ENCODE results near the gene GLTPD2. TPM values are rescaled to one million over a fixed set of nuclear protein-coding genes. Genes with fewer than 3 reads are reported as not detected.

GLTPD2 gene
- total RNA-seq, 1 experiment from 2014 or later, result not detected

DNA sequence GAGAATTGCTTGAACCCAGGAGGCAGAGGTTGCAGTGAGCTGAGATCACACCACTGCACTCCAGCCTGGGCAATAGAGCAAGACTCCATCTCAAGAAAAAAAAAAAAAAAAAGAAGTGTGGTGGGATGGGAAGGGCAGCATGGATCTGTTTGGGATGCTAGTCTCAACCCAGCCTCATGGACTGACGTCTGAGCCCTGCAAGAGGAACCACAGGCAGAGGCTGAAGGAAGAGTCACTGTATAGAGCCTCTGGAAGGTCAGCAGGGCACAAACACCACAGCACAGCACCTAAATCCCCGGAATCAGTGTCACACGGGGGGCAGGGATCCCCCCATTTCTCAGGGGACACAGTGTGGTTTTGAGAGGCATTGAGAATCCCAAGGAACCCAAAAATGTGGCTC lies 38.2 kb upstream of the GLTPD2 start:
- H3K9me3 ChIP-seq (ENCODE audit: control insufficient read depth in 1 of 2, insufficient read depth in 1 of 2, low read depth in 1 of 2, low read length in 2 of 2), result no peaks in the 10 kb centered on the region
- no peak overlapping the region for H3K4me3 ChIP-seq (replicated peaks in 1 of 2; ENCODE audit: low read depth in 1 of 2, low read length in 2 of 2)
- H4K20me1 ChIP-seq (ENCODE audit: insufficient read depth), result no peaks in the 10 kb centered on the region
- H2AFZ ChIP-seq (ENCODE audit: low read depth, low read length, poor library complexity, severe bottlenecking), result no peak overlapping the region
- H3K79me2 ChIP-seq (ENCODE audit: insufficient read depth, low read length), result no peaks in the 10 kb centered on the region
- no peak overlapping the region for H3K4me2 ChIP-seq (ENCODE audit: low read length)
- DNase-seq (ENCODE audit: low read depth, low spot score) (no peak), ATAC-seq (no peak)
- H3K9me2 ChIP-seq (ENCODE audit: insufficient read depth), result no peaks in the 10 kb centered on the region
- no peaks in the 10 kb centered on the region for H3K36me3 ChIP-seq (ENCODE audit: control insufficient read depth in 1 of 2, insufficient read depth in 2 of 2, low read length in 2 of 2)
- no TSS peak for BruUV-seq (replicated peaks)
- H3K9ac ChIP-seq (ENCODE audit: low read length), result no peak overlapping the region
- no peaks in the 10 kb centered on the region for H3K4me1 ChIP-seq (ENCODE audit: control insufficient read depth in 1 of 2, insufficient read depth in 2 of 2, low read length in 2 of 2)
- ChIA-PET POLR2A (no interaction called here), RAD21 (ENCODE audit: low non-redundant PET in 1 of 2, low total read pairs in 2 of 2, uncharacterized antibody in 2 of 2, unreplicated experiment in 2 of 2) (no interaction called here), CTCF (no interaction called here)
- 0 out of 2 replicates have a peak, but pooled peaks cover 5% of the 10 kb centered on the region for H3K27me3 ChIP-seq (ENCODE audit: insufficient read depth, low read length)
- intact Hi-C loops (cut with micrococcal nuclease), result no loop called here
- TF ChIP-seq ELF1 (IDR thresholded peaks at IDR 0.05; ENCODE audit: borderline replicate concordance, low read depth) (no peak), CBX3 (IDR thresholded peaks at IDR 0.05; ENCODE audit: low read depth) (no peak), FOSL1 (IDR thresholded peaks at IDR 0.05; ENCODE audit: low read depth) (no peak), POLR2A (IDR thresholded peaks at IDR 0.05; ENCODE audit: borderline replicate concordance, extremely low read depth, insufficient read depth, insufficient read length) (no peak), YY1 (IDR thresholded peaks at IDR 0.05; ENCODE audit: extremely low read depth, insufficient replicate concordance, low read depth, low read length) (no peak), EZH2 (IDR thresholded peaks at IDR 0.05) (no peak), ZFX (IDR thresholded peaks at IDR 0.05) (no peak), EZH2phosphoT487 (IDR thresholded peaks at IDR 0.05; ENCODE audit: borderline replicate concordance) (no peak), POLR2AphosphoS5 (IDR thresholded peaks at IDR 0.05; ENCODE audit: low read depth, low read length) (no peak), ZBTB33 (IDR thresholded peaks at IDR 0.05; ENCODE audit: extremely low read depth, insufficient replicate concordance, low read length) (no peak), SP1 (IDR thresholded peaks at IDR 0.05; ENCODE audit: low read depth) (no peak), EGR1 (IDR thresholded peaks at IDR 0.05; ENCODE audit: low read depth) (no peak), SIN3A (IDR thresholded peaks at IDR 0.05; ENCODE audit: low read depth) (no peak), ZNF274 (IDR thresholded peaks at IDR 0.05; ENCODE audit: low read depth, low read length) (no peak), JUND (IDR thresholded peaks at IDR 0.05) (no peak)
- TF ChIP-seq, protein P1, sequence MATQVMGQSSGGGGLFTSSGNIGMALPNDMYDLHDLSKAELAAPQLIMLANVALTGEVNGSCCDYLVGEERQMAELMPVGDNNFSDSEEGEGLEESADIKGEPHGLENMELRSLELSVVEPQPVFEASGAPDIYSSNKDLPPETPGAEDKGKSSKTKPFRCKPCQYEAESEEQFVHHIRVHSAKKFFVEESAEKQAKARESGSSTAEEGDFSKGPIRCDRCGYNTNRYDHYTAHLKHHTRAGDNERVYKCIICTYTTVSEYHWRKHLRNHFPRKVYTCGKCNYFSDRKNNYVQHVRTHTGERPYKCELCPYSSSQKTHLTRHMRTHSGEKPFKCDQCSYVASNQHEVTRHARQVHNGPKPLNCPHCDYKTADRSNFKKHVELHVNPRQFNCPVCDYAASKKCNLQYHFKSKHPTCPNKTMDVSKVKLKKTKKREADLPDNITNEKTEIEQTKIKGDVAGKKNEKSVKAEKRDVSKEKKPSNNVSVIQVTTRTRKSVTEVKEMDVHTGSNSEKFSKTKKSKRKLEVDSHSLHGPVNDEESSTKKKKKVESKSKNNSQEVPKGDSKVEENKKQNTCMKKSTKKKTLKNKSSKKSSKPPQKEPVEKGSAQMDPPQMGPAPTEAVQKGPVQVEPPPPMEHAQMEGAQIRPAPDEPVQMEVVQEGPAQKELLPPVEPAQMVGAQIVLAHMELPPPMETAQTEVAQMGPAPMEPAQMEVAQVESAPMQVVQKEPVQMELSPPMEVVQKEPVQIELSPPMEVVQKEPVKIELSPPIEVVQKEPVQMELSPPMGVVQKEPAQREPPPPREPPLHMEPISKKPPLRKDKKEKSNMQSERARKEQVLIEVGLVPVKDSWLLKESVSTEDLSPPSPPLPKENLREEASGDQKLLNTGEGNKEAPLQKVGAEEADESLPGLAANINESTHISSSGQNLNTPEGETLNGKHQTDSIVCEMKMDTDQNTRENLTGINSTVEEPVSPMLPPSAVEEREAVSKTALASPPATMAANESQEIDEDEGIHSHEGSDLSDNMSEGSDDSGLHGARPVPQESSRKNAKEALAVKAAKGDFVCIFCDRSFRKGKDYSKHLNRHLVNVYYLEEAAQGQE (IDR thresholded peaks at IDR 0.05; ENCODE audit: low read depth), result no peak
- no peak overlapping the region for H3K27ac ChIP-seq (ENCODE audit: low read depth, low read length)

All from HCT116 (cell line).